HepG2 (cell line): Measurements from ENCODE around the gene LANCL2. TPM values are rescaled to one million over a fixed set of nuclear protein-coding genes. Genes with fewer than 3 reads are reported as not detected.

Source experiments
- ATAC-seq: fragments of 200-7000 bp; cut with Tn5 transposase; 3 replicates; pipeline ENCODE4 v1.9.1; 2020; ENCODE audit warnings: mild to moderate bottlenecking, moderate library complexity
- BruUV-seq: library from RNA; stranded (reverse); fragments of 400-500 nt; replicated peaks from 2 replicates; lab custom pipeline; 2021; lab: Mats Ljungman, UMichigan
- CTCF ChIA-PET: fragments of 300-600 bp; formaldehyde crosslinking; extraction: SDS; loops from one replicate; lab custom pipeline; 2021; ENCODE audit warnings: low total read pairs, inconsistent platforms, low intra/inter-chr PET ratio; lab: Yijun Ruan, JAX
- POLR2A ChIA-PET: fragments of 350-600 bp; sonication (Branson Sonifier 250); formaldehyde crosslinking; loops from one replicate; lab custom pipeline; 2020; ENCODE audit warnings: antibody characterized with exemption, inconsistent platforms; lab: Yijun Ruan, JAX
- DNase-seq: peaks from one replicate; pipeline ENCODE4 v3.0.0-alpha.2; 2015; ENCODE audit warnings: low spot score
- FAIRE-seq: peaks from 3 replicates; lab custom pipeline; 2011; peaks lifted over from hg19 to GRCh38; lab: Jason Lieb, UNC
- H2AFZ ChIP-seq: one replicate; pipeline ENCODE4 v1.6.1; 2011; ENCODE audit warnings: low read length, inconsistent platforms
- H3K27ac ChIP-seq: fragments of 300-600 bp; 3 replicates; pipeline ENCODE4 v1.8.0; 2011; ENCODE audit warnings: mixed run types, mild to moderate bottlenecking, mixed read lengths, low read length, inconsistent platforms; ENCODE audit not compliant: insufficient read depth; ENCODE audit errors: extremely low read length
- H3K27me3 ChIP-seq, 2 experiments: fragments of 200-600 bp in 1 of 2; 2 replicates in 1 of 2; 3 replicates in 1 of 2; pipeline versions ENCODE4 v1.6.0 to v1.8.0; 2011; ENCODE audit warnings: low read length in 2 of 2, mild to moderate bottlenecking in 2 of 2, moderate library complexity in 2 of 2, inconsistent platforms in 1 of 2; ENCODE audit not compliant: insufficient read depth in 2 of 2, control insufficient read depth in 1 of 2
- H3K36me3 ChIP-seq, 2 experiments: fragments of 200-600 bp in 1 of 2; replicated peaks in 1 of 2; 2 replicates in 1 of 2; 3 replicates in 1 of 2; pipeline versions ENCODE4 v1.5.1 to v1.8.0; 2011; ENCODE audit warnings: low read length in 2 of 2, inconsistent platforms in 1 of 2; ENCODE audit not compliant: insufficient read depth in 2 of 2, control insufficient read depth in 1 of 2
- H3K4me1 ChIP-seq: 2 replicates; pipeline ENCODE4 v1.5.1; 2012; ENCODE audit warnings: low read length, inconsistent platforms; ENCODE audit not compliant: insufficient read depth
- H3K4me2 ChIP-seq: 2 replicates; pipeline ENCODE4 v1.6.0; 2011; ENCODE audit warnings: low read depth, low read length, inconsistent platforms
- H3K4me3 ChIP-seq, 3 experiments: fragments of 200-600 bp in 1 of 3; sonication (generic), shearing (Covaris generic) in 1 of 3; replicated peaks in 1 of 3; 2 replicates each; pipeline ENCODE4 v1.5.1; 2011 to 2016; ENCODE audit warnings: low read length in 3 of 3, inconsistent platforms in 2 of 3, low read depth in 2 of 3, mild to moderate bottlenecking in 2 of 3, control low read depth in 1 of 3, mixed read lengths in 1 of 3; ENCODE audit not compliant: insufficient read depth in 1 of 3
- H3K79me2 ChIP-seq: one replicate; pipeline ENCODE4 v1.6.1; 2011; ENCODE audit warnings: low read length, inconsistent platforms; ENCODE audit not compliant: insufficient read depth
- H3K9ac ChIP-seq: 2 replicates; pipeline ENCODE4 v1.6.0; 2011; ENCODE audit warnings: mild to moderate bottlenecking, low read depth, low read length, inconsistent platforms; ENCODE audit not compliant: insufficient read depth
- H3K9me3 ChIP-seq: 2 replicates; pipeline ENCODE4 v1.5.1; 2012; ENCODE audit warnings: mild to moderate bottlenecking, low read length
- H4K20me1 ChIP-seq: 2 replicates; pipeline ENCODE4 v1.6.0; 2011; ENCODE audit warnings: inconsistent platforms, mild to moderate bottlenecking, low read length, moderate library complexity; ENCODE audit not compliant: insufficient read depth
- MIER2 ChIP-seq: IDR thresholded peaks from 2 replicates; pipeline ENCODE4 v1.6.1; 2016; ENCODE audit warnings: missing biosample characterization, missing genetic modification reagents
- MLXIP ChIP-seq: sonication (generic); formaldehyde crosslinking; IDR thresholded peaks from 2 replicates; pipeline ENCODE4 v1.9.0; 2021; ENCODE audit warnings: missing genetic modification reagents, borderline replicate concordance
- NR1H2 ChIP-seq: sonication (generic); formaldehyde crosslinking; IDR thresholded peaks from 2 replicates; pipeline ENCODE4 v1.8.1; 2022; ENCODE audit warnings: low read depth, missing genetic modification reagents, borderline replicate concordance
- SNAI1 ChIP-seq: sonication (generic); formaldehyde crosslinking; IDR thresholded peaks from 2 replicates; pipeline ENCODE4 v1.5.0; 2020; ENCODE audit warnings: mild to moderate bottlenecking, missing genetic modification reagents, borderline replicate concordance
- ZBTB40 ChIP-seq, 2 experiments: fragments of 450-650 bp in 1 of 2; sonication (generic) in 1 of 2; formaldehyde crosslinking in 1 of 2; IDR thresholded peaks; 2 replicates each; pipeline versions ENCODE4 v1.6.1 to v1.8.0; 2016 to 2022; ENCODE audit warnings: antibody characterized with exemption in 1 of 2, mild to moderate bottlenecking in 1 of 2, missing genetic modification reagents in 1 of 2
- ZMAT5 ChIP-seq: sonication (generic); formaldehyde crosslinking; IDR thresholded peaks from 2 replicates; pipeline ENCODE4 v1.5.0; 2020; ENCODE audit warnings: mild to moderate bottlenecking, low read depth, missing genetic modification reagents, borderline replicate concordance
- ZNF337 ChIP-seq: sonication (generic); formaldehyde crosslinking; IDR thresholded peaks from 2 replicates; pipeline ENCODE4 v1.5.1; 2020; ENCODE audit warnings: missing genetic modification reagents, low read depth, mild to moderate bottlenecking, borderline replicate concordance
- WGBS: methylation state at CpG from one replicate; pipeline ENCODE4 v1.1.6; 2017; ENCODE audit warnings: low lambda C conversion rate; 5-methylcytosine and 5-hydroxymethylcytosine counted together
- in situ Hi-C: cut with HindIII; loops from 2 replicates; pipeline ENCODE4 v1.10.0; 2017; ENCODE audit warnings: low pct_unique_long_range_greater_than_20kb; ENCODE audit not compliant: extremely low pct_ligation_motif_present
- intact Hi-C: fragments of 100-400 bp; cut with micrococcal nuclease; formaldehyde crosslinking; loops from one replicate; pipeline ENCODE4 v1.10.0; 2022; ENCODE audit not compliant: unreplicated experiment
- polyA plus RNA-seq, 8 experiments: library from polyadenylated mRNA; depleted of rRNA in 3 of 8; stranded (reverse) in 7 of 8; unstranded in 1 of 8; fragments of >200 nt; fragmentation: Illumina TruSeq in 4 of 8; extraction: Trizol in 4 of 8; gene quantifications; 2 replicates each; pipeline versions ENCODE4 v1.2.1 to v1.2.3, GENCODE V29; 2011 to 2016; ENCODE audit warnings: low read depth in 4 of 8, missing spikeins in 1 of 8, mixed read lengths in 1 of 8; ENCODE audit not compliant: insufficient read depth in 1 of 8
- total RNA-seq, 5 experiments: library from RNA; depleted of rRNA; stranded (reverse); fragments of >200 nt; fragmentation: Illumina TruSeq; extraction: Trizol; gene quantifications; 2 replicates each; pipeline ENCODE4 v1.2.3, GENCODE V29; 2016; ENCODE audit warnings: low read depth in 1 of 5

LANCL2 gene
- total and polyA plus RNA-seq, 2 of the 13 experiments (the other 11 are each of a cell fraction or from before 2014, with no cell fraction given) = 10.0 to 13.8 TPM

GRCh38 chr7:55326945-55327626 is 38.1 kb upstream of the LANCL2 start (continued):
- TF ChIP-seq MLXIP (CRISPR knock-in tag) = no peak

GRCh38 chr7:55335151-55335550 is 30.0 kb upstream of the LANCL2 start:
- DNase-seq (no peak), ATAC-seq (peak; percentile 59), FAIRE-seq (no peak)
- Histone ChIP-seq H3K27me3 (peaks cover 0 to 4% of the 10 kb centered on the region in 2 experiments; a peak in 2 of 5 replicates), H3K9ac (no peak overlapping the region), H3K4me3 (no peak overlapping the region), H3K36me3 (no peaks in the 10 kb centered on the region), H4K20me1 (no peaks in the 10 kb centered on the region), H2AFZ (no peak overlapping the region), H3K4me1 (no peaks in the 10 kb centered on the region), H3K79me2 (no peaks in the 10 kb centered on the region), H3K9me3 (no peaks in the 10 kb centered on the region), H3K27ac (no peak overlapping the region), H3K4me2 (no peak overlapping the region)
- ChIA-PET POLR2A (no interaction called here), CTCF (no interaction called here)
- intact Hi-C loops = no loop called here
- WGBS = 16% methylated on average over 3 of the region's 5 CpGs
- in situ Hi-C loops = no loop called here
- no TSS peak for BruUV-seq
- TF ChIP-seq MIER2 (CRISPR knock-in tag) (no peak), ZBTB40 (IDR thresholded peaks at IDR 0.05) (no peak), ZBTB40 (CRISPR knock-in tag; IDR thresholded peaks at IDR 0.05) (no peak), SNAI1 (CRISPR knock-in tag) (no peak), ZMAT5 (CRISPR knock-in tag) (no peak), ZNF337 (CRISPR knock-in tag) (no peak), NR1H2 (CRISPR knock-in tag) (no peak)
